AG04449 (cell line): Measurements from ENCODE around the gene CLIC6.

Experiments used
- CTCF ChIA-PET: fragments of 350-600 bp; formaldehyde crosslinking; extraction: SDS; loops from one replicate; lab custom pipeline; 2021; ENCODE audit warnings: antibody characterized with exemption; lab: Yijun Ruan, JAX
- POLR2A ChIA-PET: fragments of 400-600, 350-600 bp; formaldehyde crosslinking; extraction: SDS; loops from one replicate; lab custom pipeline; 2020; ENCODE audit warnings: antibody characterized with exemption, inconsistent platforms; lab: Yijun Ruan, JAX
- DNase-seq: peaks from one replicate; pipeline ENCODE4 v3.0.0-alpha.2; 2010; ENCODE audit warnings: low read depth, low spot score
- H3K4me3 ChIP-seq: 2 replicates; pipeline ENCODE4 v1.5.1; 2011; ENCODE audit warnings: low read depth, mild to moderate bottlenecking, control low read depth, low read length
- CTCF ChIP-seq: IDR thresholded peaks from one replicate; pipeline ENCODE4 v1.5.1; 2011; ENCODE audit warnings: mild to moderate bottlenecking, moderate library complexity, low read length, control low read depth, inconsistent platforms; ENCODE audit not compliant: insufficient read depth; ENCODE audit errors: missing control alignments

Gene CLIC6

DNA sequence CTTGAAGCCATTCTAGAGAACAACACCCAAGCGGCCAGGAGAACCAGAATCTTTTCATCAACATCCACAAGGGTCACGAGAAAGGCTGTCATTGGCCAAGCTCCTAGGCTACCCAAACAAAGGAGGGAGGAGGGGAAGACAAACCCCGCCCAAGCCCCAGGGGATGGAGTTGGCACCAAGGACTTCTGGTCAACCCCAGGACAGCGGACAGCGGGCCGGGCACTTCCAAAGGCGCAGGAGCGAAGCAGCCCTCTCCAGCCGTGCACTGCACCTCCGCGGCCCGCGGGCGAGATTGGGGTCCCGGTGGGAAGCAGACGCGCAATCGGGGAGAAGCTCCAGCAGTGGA, at the start of gene CLIC6:
Gene CLIC6 (plus strand): TSS at position 192 of the 346 bp plus-strand sequence. CDS start 395 bp downstream, outside the sequence.
- ChIA-PET POLR2A (no interaction called here), CTCF (interaction anchor here (2.2 kb wide), 1 partner anchor 24 kb away, joined by 9 read pairs; no protein-coding TSS in a partner anchor)
- TF ChIP-seq CTCF, result no peak
- H3K4me3 ChIP-seq, result no peak within 1 kb of the TSS
- no peak for DNase-seq

DNA sequence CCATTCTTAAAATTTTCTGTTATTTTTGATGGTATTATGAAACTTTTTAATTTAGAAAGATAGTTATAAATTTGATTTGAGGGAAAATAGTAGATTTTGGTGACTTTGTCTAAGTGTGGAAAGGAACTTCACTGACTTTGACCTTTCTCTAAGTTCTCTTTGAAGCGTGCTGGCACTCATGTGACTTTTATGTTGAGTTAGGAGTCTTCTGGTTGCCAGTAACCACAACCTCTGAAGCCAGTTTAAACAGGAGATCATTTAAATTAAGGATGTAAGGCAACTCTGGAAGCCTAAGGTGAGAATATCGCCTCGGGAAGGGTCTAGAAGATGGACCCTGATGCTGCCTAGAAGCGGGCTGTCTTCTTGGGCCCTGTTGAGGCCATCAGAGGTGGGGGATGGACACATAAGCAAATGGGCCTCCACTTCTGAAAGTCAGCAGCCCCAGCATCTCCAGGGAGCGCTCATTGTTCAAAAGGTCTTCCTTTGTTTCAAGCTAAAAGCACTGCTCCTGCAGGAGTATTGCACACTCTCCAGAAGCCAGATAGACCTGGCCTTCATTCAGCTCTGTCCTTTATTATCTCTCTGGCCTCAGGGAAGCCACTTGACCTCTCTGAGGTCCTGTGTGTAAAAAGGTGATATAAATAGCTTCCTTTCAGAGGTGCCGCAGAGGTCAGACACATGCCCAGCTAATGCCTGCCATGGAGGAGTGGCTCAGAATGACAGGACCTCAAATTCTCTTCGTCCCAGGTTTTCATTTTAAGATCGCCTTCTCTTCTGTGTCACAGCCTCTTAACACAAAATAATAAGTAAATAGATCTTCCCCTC, 48.7 kb upstream of the CLIC6 start:
- CTCF ChIA-PET, result interaction anchor here (3.0 to 3.6 kb wide), 2 partner anchors 11 to 258 kb away, joined by 13 to 26 read pairs; no protein-coding TSS in a partner anchor
- POLR2A ChIA-PET, result no interaction called here

GRCh38 chr21:34621434-34622350, 47.1 kb upstream of the CLIC6 start:
- no peak for TF ChIP-seq CTCF
- no peak overlapping the region for H3K4me3 ChIP-seq
- ChIA-PET CTCF (interaction anchor here (0.9 to 3.6 kb wide), 8 partner anchors 9 to 259 kb away, joined by 3 to 26 read pairs (median 5); no protein-coding TSS in a partner anchor), POLR2A (no interaction called here)
- DNase-seq, result no peak

More for the DNA sequence above, 48.7 kb upstream of the CLIC6 start:
- no peak for TF ChIP-seq CTCF
- no peak overlapping the region for H3K4me3 ChIP-seq
- no peak for DNase-seq

DNA sequence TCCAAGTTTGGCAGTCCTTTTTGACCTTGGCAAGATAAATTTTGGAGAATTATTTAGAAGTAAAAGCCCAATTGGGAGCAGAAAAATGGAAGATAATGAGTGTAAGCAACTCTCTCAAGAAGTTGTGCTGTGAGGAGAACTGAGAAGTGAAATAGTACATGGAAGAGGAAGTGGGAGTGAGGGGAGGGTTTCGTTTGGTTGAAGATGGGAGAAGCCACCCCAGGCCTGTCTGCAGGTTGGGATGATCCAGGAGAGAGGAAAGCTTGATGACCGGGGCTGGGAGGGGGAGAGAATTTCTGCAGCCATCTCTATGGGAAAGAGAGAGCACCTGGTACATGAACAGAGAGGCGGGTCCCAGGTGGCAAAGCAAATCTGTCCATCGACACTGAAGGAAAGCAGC, 45.3 kb upstream of the CLIC6 start:
- no peak overlapping the region for H3K4me3 ChIP-seq
- no peak for TF ChIP-seq CTCF
- DNase-seq, result no peak
- ChIA-PET CTCF (interaction anchor here (1.7 to 3.6 kb wide), 3 partner anchors 8 to 21 kb away, joined by 3 to 26 read pairs (median 5); no protein-coding TSS in a partner anchor), POLR2A (no interaction called here)

- DNase-seq, result no peak
- ChIA-PET CTCF (interaction anchor here (1.0 to 8.9 kb wide), 13 partner anchors 9 to 262 kb away, joined by 3 to 70 read pairs (median 5); partner anchors contain the start of gene KCNE2), POLR2A (interaction anchor here (1.7 kb wide), 1 partner anchor 72 kb away, joined by 4 read pairs; no protein-coding TSS in a partner anchor)
- no peak for TF ChIP-seq CTCF
- H3K4me3 ChIP-seq, result no peak overlapping the region
Measured at GRCh38 chr21:34625030-34625593, 43.7 kb upstream of the CLIC6 start.
